GM23248 (cell line): ENCODE results near the gene EIF4G1. TPM values are rescaled to one million over a fixed set of nuclear protein-coding genes. Genes with fewer than 3 reads are reported as not detected.
A peak's percentile ranks its signal among the peaks of the same experiment; 100 is the strongest.

ENCODE experiments used
- DNase-seq: peaks from one replicate; pipeline ENCODE4 v3.0.0-alpha.2; 2015
- H2AFZ ChIP-seq: fragments of 200-600 bp; sonication (generic); 2 replicates; pipeline ENCODE4 v1.6.1; 2016; ENCODE audit warnings: antibody characterized with exemption
- H3F3A ChIP-seq: fragments of 200-600 bp; sonication (generic); 2 replicates; pipeline ENCODE4 v1.6.1; 2016; ENCODE audit warnings: mild to moderate bottlenecking, antibody characterized with exemption, mixed run types; ENCODE audit not compliant: insufficient read depth
- H3K27ac ChIP-seq: fragments of 200-600 bp; sonication (generic); 2 replicates; pipeline ENCODE4 v1.5.1; 2016; ENCODE audit warnings: mild to moderate bottlenecking
- H3K27me3 ChIP-seq: fragments of 200-600 bp; sonication (generic); replicated peaks from 2 replicates; pipeline ENCODE4 v1.6.1; 2016; ENCODE audit warnings: mild to moderate bottlenecking; ENCODE audit not compliant: insufficient read depth
- H3K36me3 ChIP-seq: fragments of 200-600 bp; sonication (generic); 2 replicates; pipeline ENCODE4 v1.6.1; 2016; ENCODE audit warnings: low read depth, mild to moderate bottlenecking
- H3K4me1 ChIP-seq: fragments of 200-600 bp; sonication (generic); 2 replicates; pipeline ENCODE4 v1.6.1; 2016; ENCODE audit warnings: mild to moderate bottlenecking; ENCODE audit not compliant: insufficient read depth
- H3K4me2 ChIP-seq: fragments of 200-600 bp; sonication (generic); one replicate; pipeline ENCODE4 v1.6.1; 2016; ENCODE audit warnings: mild to moderate bottlenecking; ENCODE audit not compliant: unreplicated experiment
- H3K4me3 ChIP-seq: fragments of 200-600 bp; sonication (generic); 2 replicates; pipeline ENCODE4 v1.5.1; 2016; ENCODE audit warnings: mild to moderate bottlenecking
- H3K79me2 ChIP-seq: fragments of 200-600 bp; sonication (generic); 2 replicates; pipeline ENCODE4 v1.6.1; 2016; ENCODE audit warnings: mild to moderate bottlenecking; ENCODE audit not compliant: insufficient read depth
- H3K9ac ChIP-seq: fragments of 200-600 bp; sonication (generic); 2 replicates; pipeline ENCODE4 v1.6.1; 2016; ENCODE audit warnings: mild to moderate bottlenecking
- H3K9me2 ChIP-seq: fragments of 200-600 bp; sonication (generic); 2 replicates; pipeline ENCODE4 v1.6.1; 2016; ENCODE audit warnings: mixed run types, mild to moderate bottlenecking, moderate library complexity; ENCODE audit not compliant: insufficient read depth
- H3K9me3 ChIP-seq: fragments of 200-600 bp; sonication (generic); one replicate; pipeline ENCODE4 v1.6.1; 2017; ENCODE audit warnings: low read depth
- H4K20me1 ChIP-seq: fragments of 200-600 bp; sonication (generic); 2 replicates; pipeline ENCODE4 v1.6.0; 2016; ENCODE audit not compliant: insufficient read depth
- EZH2 ChIP-seq: fragments of 200-600 bp; sonication (generic); IDR thresholded peaks from 2 replicates; pipeline ENCODE4 v1.6.1; 2018; ENCODE audit warnings: antibody characterized with exemption, mild to moderate bottlenecking; ENCODE audit not compliant: insufficient read depth, poor library complexity, severe bottlenecking
- EZH2phosphoT487 ChIP-seq: fragments of 200-600 bp; sonication (generic); IDR thresholded peaks from 2 replicates; pipeline ENCODE4 v1.6.1; 2018; ENCODE audit warnings: antibody characterized with exemption, moderate library complexity, mild to moderate bottlenecking, low read depth; ENCODE audit not compliant: insufficient read depth
- WGBS, 2 experiments: methylation state at CpG; one replicate each; pipeline ENCODE4 v1.1.6; 2015 to 2017; ENCODE audit warnings: low lambda C conversion rate in 2 of 2, low coverage in 1 of 2; ENCODE audit errors: missing lambda C conversion rate in 2 of 2; 5-methylcytosine and 5-hydroxymethylcytosine counted together
- in situ Hi-C: fragments of 300-500 bp; cut with MboI; formaldehyde crosslinking; loops from 2 replicates; pipeline ENCODE4 v1.15.0; 2020
- polyA plus RNA-seq: library from polyadenylated mRNA; unstranded; fragments of >200 nt; fragmentation: Nextera tagmentation; extraction: Ambion mirVana; gene quantifications from 2 replicates; pipeline ENCODE4 v1.2.1, GENCODE V29; 2016
- total RNA-seq: library from RNA; depleted of rRNA; stranded (reverse); fragments of >200 nt; shearing (Covaris generic); gene quantifications from 2 replicates; pipeline ENCODE4 v1.2.3, GENCODE V29; 2014

EIF4G1 gene
- total and polyA plus RNA-seq, 2 experiments from 2014 or later = 184 to 370 TPM

DNA sequence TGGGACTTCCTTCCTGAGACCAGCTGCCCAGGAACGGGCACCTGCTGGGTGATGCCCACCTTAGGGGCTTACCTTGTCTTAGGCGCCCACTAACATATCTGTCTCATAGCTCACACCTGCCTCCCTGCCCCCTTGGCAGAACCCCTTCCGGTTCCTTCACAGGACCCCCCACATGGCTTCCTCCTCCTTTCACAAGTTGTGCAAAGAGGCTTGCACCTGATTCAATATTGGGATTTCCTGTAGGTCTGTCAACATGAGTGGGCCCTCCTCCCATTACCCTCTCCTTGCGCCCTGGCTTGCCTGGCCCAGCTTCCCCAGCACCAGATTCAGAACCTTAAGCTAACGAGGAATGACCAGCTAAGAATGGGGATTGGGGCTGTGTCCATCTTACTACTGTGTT, 63.0 kb downstream of the EIF4G1 start:
- no peak for DNase-seq
- in situ Hi-C loops = loop anchor here (10.0 kb wide), 1 partner anchor 147 kb away; no protein-coding TSS in a partner anchor
- no peaks in the 10 kb centered on the region for H4K20me1 ChIP-seq
- no peaks in the 10 kb centered on the region for H3K36me3 ChIP-seq
- H2AFZ ChIP-seq = no peak overlapping the region
- no peak overlapping the region for H3K27ac ChIP-seq
- peaks cover 29% of the 10 kb centered on the region for H3K27me3 ChIP-seq
- no peaks in the 10 kb centered on the region for H3K9me2 ChIP-seq
- H3K4me2 ChIP-seq = no peak overlapping the region
- H3F3A ChIP-seq = no peaks in the 10 kb centered on the region; the same call in 1 of the 2 replicates
- no peaks in the 10 kb centered on the region for H3K79me2 ChIP-seq
- H3K9me3 ChIP-seq = no peaks in the 10 kb centered on the region
- 80% methylated on average over 5 of the region's 5 CpGs for WGBS, 2 experiments
- H3K9ac ChIP-seq = no peak overlapping the region
- TF ChIP-seq EZH2phosphoT487 (no peak), EZH2 (no peak)
- H3K4me1 ChIP-seq = peaks cover 8% of the 10 kb centered on the region; the same call in 1 of the 2 replicates
- no peak overlapping the region for H3K4me3 ChIP-seq

DNA sequence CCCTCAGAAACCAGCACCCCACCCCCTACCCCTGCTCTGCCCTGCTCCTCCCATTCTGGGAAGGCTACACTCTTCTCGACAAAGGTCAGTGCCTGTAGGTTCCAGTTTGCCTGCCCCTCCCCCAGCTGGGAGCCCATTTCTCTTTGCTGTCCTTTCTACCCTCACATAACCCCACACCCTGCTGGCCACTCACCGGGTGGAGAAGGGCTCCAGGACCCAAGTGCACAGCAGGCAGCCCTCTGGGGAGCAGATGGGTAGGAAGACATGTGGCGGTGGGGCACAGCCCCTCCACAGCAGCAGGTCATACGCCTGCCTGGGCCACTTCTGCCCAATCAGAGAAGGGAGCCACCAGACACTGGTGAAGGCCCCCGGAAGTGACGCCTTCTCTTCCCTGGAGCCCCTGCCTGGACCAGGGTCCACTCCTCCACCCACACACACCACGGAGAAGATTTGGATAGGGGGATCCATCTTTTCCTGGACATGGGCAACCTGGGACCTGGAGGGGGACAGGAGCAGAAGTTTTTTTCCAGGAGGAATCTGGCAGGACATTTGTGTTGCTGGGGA, 63.6 kb downstream of the EIF4G1 start, which contains the start of gene THPO:
Gene THPO (minus strand): TSS at position 326 of the 564 bp plus-strand sequence. CDS start 1,948 bp downstream, outside the sequence.
- in situ Hi-C loops = loop anchor here (10.0 kb wide), 1 partner anchor 147 kb away; no protein-coding TSS in a partner anchor
- no peaks in the 10 kb centered on the region; the same call in 1 of the 2 replicates for H3F3A ChIP-seq
- TF ChIP-seq EZH2 (no peak), EZH2phosphoT487 (no peak)
- no peak within 1 kb of the TSS for H3K9ac ChIP-seq
- no peaks in the 10 kb centered on the region for H4K20me1 ChIP-seq
- H3K4me1 ChIP-seq = peaks cover 8% of the 10 kb centered on the region; the same call in 1 of the 2 replicates
- no peaks in the 10 kb centered on the region for H3K9me2 ChIP-seq
- H3K27me3 ChIP-seq = peaks cover 33% of the 10 kb centered on the region
- no peak within 1 kb of the TSS for H3K4me3 ChIP-seq
- no peak within 1 kb of the TSS for H2AFZ ChIP-seq
- H3K4me2 ChIP-seq = no peak within 1 kb of the TSS
- H3K27ac ChIP-seq = no peak within 1 kb of the TSS
- WGBS, 2 experiments = 68 to 79% methylated on average over 7 of the region's 7 CpGs
- no peak for DNase-seq
- H3K79me2 ChIP-seq = no peaks in the 10 kb centered on the region
- no peaks in the 10 kb centered on the region for H3K9me3 ChIP-seq
- no peaks in the 10 kb centered on the region for H3K36me3 ChIP-seq

DNA sequence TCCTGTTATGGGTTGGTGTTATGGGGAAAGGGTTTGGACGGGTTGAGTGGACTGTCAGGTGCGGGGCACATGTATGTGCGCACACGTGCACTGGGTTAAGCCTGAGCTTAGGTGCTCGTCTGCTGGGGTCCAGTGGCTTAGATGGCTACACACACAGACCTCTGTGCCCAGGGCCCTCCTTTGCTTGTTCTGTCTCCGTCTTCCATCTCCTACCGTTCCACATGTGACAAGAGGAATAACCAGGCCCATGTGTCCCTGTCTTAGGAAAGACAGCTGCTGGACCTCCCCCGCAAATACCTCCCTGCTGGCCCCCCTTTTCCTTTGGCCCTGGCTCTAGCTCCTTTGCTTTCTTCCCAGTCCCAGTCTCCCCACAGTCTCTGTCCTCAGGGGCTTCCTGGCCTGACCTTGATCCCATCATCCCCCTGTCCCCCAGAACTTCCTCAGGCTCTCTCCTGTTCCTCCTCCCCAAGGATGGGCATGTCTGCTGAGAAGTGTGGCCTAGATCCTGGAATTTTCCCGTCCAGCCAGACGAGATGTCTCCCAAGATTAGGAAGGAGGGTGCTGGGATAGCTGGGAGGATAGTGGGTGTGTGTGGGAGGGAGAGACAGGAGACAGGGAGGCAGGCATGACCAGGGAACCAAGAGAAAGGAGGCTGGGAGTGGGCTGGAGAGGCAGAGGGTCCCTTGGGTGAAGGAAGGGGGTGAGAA, 64.4 kb downstream of the EIF4G1 start:
- H3K4me2 ChIP-seq = no peak overlapping the region
- H4K20me1 ChIP-seq = no peaks in the 10 kb centered on the region
- peaks cover 33% of the 10 kb centered on the region for H3K27me3 ChIP-seq
- no peak for DNase-seq
- H3K9ac ChIP-seq = no peak overlapping the region
- no peaks in the 10 kb centered on the region for H3K9me2 ChIP-seq
- peak; percentile 33 for TF ChIP-seq EZH2
- no peak for TF ChIP-seq EZH2phosphoT487
- H2AFZ ChIP-seq = no peak overlapping the region
- H3K4me1 ChIP-seq = peaks cover 1% of the 10 kb centered on the region; the same call in 1 of the 2 replicates
- H3K27ac ChIP-seq = no peak overlapping the region
- H3K9me3 ChIP-seq = no peaks in the 10 kb centered on the region
- WGBS, 2 experiments = 64 to 69% methylated on average over 10 of the region's 10 CpGs
- H3F3A ChIP-seq = no peaks in the 10 kb centered on the region; the same call in 1 of the 2 replicates
- no peaks in the 10 kb centered on the region for H3K79me2 ChIP-seq
- no peak overlapping the region for H3K4me3 ChIP-seq
- H3K36me3 ChIP-seq = no peaks in the 10 kb centered on the region
- in situ Hi-C loops = loop anchor here (10.0 kb wide), 1 partner anchor 146 kb away; no protein-coding TSS in a partner anchor

DNA sequence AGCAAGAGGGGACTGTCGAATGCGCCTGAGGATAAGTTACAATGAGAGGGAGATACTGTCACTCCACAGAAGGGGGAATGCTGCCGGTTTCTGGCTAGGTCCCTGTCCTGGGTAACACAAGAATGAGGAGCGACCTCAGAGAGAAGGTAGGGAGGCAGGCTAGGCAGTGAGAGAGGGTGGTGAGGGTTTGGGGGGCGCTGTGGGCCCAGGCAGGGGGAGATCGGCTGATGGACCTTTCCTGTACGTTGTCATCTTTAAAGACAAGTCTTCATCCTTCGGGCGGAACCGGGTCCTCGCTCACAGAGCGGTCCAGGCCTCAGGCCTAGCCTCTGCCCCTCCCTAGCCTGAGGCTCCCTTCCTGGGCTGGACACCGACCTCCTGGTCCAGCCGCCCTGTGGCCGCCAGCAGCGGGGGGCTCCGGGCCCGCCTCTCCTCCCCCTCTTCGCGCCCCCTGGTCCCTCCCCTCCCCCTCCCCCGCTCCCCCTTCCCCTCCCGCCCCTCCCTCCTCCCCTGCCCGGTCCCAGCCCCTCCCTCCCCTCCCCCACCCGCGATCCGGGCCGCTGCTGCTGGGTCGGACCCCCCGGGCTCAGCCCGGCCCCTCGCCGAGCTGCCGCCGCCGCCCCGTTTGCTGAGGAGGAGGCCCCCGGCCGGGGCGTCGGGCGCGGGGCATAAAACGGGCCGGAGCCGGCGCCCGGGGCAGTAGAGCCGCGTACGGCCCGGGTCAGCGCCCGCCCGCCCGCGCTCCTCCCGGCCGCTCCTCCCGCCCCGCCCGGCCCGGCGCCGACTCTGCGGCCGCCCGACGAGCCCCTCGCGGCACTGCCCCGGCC, 65.2 kb downstream of the EIF4G1 start, which contains the start of gene CHRD:
Gene CHRD (plus strand): TSS at position 697 of the 827 bp plus-strand sequence. CDS start 265 bp downstream, outside the sequence.
- Histone ChIP-seq H2AFZ (no peak within 1 kb of the TSS), H3K36me3 (no peaks in the 10 kb centered on the region), H3K4me1 (no peaks in the 10 kb centered on the region), H3K4me2 (peak within 1 kb of the TSS; percentile 80), H3K4me3 (peak within 1 kb of the TSS; percentile 69), H3K27me3 (peaks cover 33% of the 10 kb centered on the region), H3K9me3 (no peaks in the 10 kb centered on the region), H3K79me2 (no peaks in the 10 kb centered on the region), H3K27ac (no peak within 1 kb of the TSS), H3K9ac (no peak within 1 kb of the TSS), H3F3A (no peaks in the 10 kb centered on the region), H4K20me1 (no peaks in the 10 kb centered on the region), H3K9me2 (no peaks in the 10 kb centered on the region)
- 12 to 28% methylated on average over 11 to 31 of the region's 71 CpGs for WGBS, 2 experiments
- in situ Hi-C loops = loop anchor here (10.0 kb wide), 1 partner anchor 145 kb away; no protein-coding TSS in a partner anchor
- no peak for TF ChIP-seq EZH2
- TF ChIP-seq EZH2phosphoT487 = no peak
- DNase-seq = no peak
